Muscle layer of colon (tissue), 2 donors: ENCODE measurements around the gene FLT3LG.

ENCODE experiments used
- H3K27ac ChIP-seq: one replicate; pipeline ENCODE4 v1.7.0; 2013; ENCODE audit warnings: low read depth, mild to moderate bottlenecking, low read length, moderate library complexity
- H3K27me3 ChIP-seq, 2 donors: one replicate each; pipeline ENCODE4 v1.7.0; 2013; ENCODE audit warnings: low read length in 2 of 2, mild to moderate bottlenecking in 2 of 2; ENCODE audit not compliant: insufficient read depth in 2 of 2, control insufficient read depth in 1 of 2
- H3K36me3 ChIP-seq: one replicate; pipeline ENCODE4 v1.7.0; 2013; ENCODE audit warnings: mild to moderate bottlenecking, low read length; ENCODE audit not compliant: insufficient read depth
- H3K4me1 ChIP-seq: one replicate; pipeline ENCODE4 v1.7.0; 2013; ENCODE audit warnings: mild to moderate bottlenecking, low read length; ENCODE audit not compliant: insufficient read depth
- H3K4me3 ChIP-seq, 2 donors: one replicate each; pipeline ENCODE4 v1.7.0; 2013; ENCODE audit warnings: low read length in 2 of 2, low read depth in 1 of 2, mild to moderate bottlenecking in 1 of 2, moderate library complexity in 1 of 2
- H3K9ac ChIP-seq: one replicate; pipeline ENCODE4 v1.7.0; 2013; ENCODE audit warnings: low read length
- H3K9me3 ChIP-seq: one replicate; pipeline ENCODE4 v1.7.0; 2013; ENCODE audit warnings: mild to moderate bottlenecking, low read length
- donor health status: abdominal sarcoma.
- donor health status: Adenocarcinoma of cecum.

Gene FLT3LG

DNA sequence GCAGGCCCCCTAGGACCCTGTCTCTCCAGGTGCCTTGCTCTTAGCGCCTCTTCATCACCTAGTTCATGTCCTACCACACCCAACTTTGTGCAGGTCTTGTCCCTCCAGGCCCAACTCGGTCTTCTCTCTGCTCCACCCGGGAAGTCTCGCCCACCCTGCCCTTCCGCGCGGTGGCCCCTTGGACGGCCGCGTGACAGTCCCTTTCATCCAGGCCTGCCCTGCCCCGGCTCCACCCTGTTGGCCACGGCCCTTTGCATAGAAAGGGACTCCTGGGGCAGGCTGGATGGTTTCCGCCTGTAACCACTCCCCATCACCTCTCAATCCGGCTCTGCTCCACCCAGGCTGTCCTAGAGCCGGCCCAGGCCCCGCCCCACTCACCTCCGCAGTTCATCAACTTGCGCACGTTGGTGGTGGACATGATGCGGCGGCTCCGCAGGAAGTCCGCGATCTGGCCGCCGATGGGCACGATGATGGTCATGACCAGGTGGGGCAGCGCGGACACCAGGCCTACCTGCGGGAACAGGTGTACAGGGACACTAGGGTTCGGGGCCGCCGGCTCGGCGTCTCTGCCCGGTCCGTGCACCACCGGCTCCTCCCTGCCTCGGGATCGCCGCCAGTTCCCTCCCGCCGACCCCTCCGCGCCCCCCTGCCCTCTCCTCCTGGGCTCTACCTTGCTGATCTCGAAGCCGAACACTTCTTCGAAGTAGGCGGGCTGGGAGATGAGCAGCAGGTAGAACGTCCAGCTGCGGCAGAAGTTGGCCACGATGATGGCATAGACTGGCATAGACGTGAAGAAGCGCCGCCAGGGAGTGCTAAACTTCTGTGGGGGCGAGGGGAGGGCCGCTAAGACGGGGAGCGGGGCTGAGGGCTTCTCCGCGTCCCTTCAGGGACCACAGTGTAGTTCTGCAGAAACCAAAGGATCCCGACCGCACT lies 41.6 kb upstream of the FLT3LG start:
- H3K9ac ChIP-seq, result no peak overlapping the region
- H3K4me3 ChIP-seq, result no peak overlapping the region
- peaks cover 8% of the 10 kb centered on the region for H3K4me1 ChIP-seq
- H3K9me3 ChIP-seq, result no peaks in the 10 kb centered on the region
- H3K36me3 ChIP-seq, result no peaks in the 10 kb centered on the region
- peaks cover 43 to 94% of the 10 kb centered on the region in 2 donors for H3K27me3 ChIP-seq
- no peak overlapping the region for H3K27ac ChIP-seq

DNA sequence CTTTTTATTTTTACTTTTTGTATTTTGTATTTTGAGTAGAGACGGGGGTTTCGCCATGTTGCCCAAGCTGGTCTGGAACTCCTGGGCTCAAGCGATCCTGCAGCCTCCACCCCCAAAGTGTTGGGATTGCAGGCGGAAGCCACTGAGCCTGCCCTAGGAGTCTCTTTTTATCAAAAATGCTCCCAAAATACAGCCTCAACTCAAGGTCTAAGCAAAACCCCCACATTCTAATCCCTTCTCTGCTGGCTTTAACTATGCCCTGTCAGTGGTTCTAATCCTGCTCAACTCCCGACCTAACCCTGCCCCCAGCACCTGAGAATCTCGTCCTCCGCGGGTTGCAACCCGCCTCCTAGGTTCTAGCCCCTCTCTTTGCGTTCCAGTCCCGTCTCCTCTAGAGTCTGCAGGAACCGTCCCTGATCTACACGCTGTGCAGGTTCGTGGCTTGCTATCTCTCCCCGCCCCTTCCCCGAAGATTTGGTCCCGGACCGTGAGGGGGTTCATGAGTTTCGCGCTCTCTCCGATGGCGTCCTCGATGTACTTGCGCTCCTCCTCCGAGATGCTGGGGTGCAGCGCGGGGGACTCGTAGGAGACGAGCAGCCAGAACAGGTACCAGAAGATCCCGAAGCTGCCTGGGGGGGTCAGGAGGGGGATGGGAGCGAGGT lies 40.6 kb upstream of the FLT3LG start:
- no peaks in the 10 kb centered on the region for H3K36me3 ChIP-seq
- no peak overlapping the region for H3K27ac ChIP-seq
- H3K4me3 ChIP-seq, result no peak overlapping the region
- no peaks in the 10 kb centered on the region for H3K9me3 ChIP-seq
- peaks cover 37 to 94% of the 10 kb centered on the region in 2 donors for H3K27me3 ChIP-seq
- H3K9ac ChIP-seq, result no peak overlapping the region
- H3K4me1 ChIP-seq, result peaks cover 3% of the 10 kb centered on the region

DNA sequence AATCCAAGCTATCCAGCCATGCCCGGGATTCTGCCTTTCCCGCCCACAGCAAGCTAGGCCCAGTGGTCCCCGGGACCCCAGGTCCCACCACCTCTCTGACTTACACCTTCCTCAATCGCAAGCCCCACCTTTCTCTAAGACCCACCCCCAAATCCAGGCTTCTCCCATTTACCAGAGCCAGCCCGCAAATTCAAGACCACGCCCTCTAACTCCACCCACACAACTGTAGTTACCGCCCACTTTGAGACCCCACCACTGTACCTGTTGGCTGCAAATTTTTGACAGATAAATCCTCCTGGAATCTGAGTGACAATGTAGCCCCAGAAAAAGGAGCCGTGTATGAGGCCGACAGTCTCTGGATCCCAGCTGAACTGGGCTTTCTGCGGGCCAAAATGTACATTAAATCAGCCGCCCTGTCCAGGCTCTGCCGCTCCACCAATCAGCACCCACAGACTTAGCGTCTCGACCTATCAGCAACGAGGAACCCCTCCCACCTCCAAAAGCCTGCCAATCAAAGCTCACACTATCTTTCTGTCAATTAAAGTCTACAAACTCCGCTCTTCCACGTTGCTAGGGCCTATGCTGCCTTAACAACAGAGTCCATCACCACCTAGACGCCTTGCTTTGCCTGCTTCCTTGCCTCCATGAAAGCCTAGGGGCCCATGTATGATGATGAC lies 39.0 kb upstream of the FLT3LG start:
- Histone ChIP-seq H3K27me3 (peaks cover 41 to 97% of the 10 kb centered on the region in 2 donors), H3K4me3 (no peak overlapping the region)

DNA sequence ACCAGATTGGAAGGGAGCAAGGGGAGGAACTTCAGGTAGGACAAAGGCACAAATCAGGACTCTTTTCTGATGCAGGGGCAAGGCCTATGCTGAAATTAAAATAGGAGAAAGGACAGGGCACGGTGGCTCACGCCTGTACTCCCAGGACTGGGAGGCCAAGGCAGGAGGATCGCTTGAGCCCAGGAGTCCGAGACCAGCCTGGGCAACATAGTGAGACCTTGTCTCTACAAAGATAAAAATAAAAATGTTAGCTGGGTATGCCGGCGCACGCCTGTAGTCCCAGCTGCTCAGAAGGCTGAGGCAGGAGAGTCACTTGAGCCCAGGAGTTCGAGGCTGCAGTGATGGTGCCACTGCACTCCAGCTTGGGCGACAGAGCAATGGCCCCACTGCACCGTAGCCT lies 38.3 kb upstream of the FLT3LG start:
- H3K9ac ChIP-seq, result no peak overlapping the region
- H3K9me3 ChIP-seq, result no peaks in the 10 kb centered on the region
- no peak overlapping the region for H3K4me3 ChIP-seq
- peaks cover 46 to 98% of the 10 kb centered on the region in 2 donors for H3K27me3 ChIP-seq
- no peaks in the 10 kb centered on the region for H3K36me3 ChIP-seq
- H3K27ac ChIP-seq, result no peak overlapping the region
- H3K4me1 ChIP-seq, result no peaks in the 10 kb centered on the region

More for the DNA sequence above, 39.0 kb upstream of the FLT3LG start:
- Histone ChIP-seq H3K36me3 (no peaks in the 10 kb centered on the region), H3K4me1 (no peaks in the 10 kb centered on the region), H3K9ac (no peak overlapping the region), H3K27ac (no peak overlapping the region), H3K9me3 (no peaks in the 10 kb centered on the region)

DNA sequence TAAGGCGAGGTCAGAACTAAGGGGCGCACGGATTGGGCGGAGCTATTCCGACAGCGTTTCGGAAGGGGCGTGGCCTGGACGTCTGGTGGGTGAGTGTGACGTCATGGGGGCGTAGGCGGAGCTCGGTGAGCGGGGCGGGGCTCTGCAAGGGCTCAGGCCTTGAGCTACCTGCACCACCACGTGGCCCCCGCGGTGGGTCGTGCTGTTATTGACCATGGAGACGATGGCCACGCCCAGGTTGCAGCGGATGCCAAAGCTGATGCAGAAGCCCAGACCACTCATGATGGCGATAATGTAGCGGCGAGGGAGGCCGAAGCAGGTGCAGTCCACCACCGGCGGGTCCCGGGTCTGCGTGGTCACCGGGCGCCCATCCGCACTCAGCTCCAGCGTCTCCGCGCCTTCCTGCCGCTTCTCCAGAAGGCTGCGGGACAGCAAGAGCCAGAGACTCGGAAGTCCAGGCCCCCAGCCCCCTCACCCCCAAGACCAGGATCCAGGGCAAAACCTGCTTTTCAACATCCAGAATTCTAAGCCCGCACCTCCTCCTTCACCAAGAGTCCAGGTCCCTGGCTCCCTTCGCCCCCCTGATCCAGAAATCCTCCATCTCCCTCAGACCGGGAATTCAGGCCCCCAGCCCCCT lies 37.5 kb upstream of the FLT3LG start:
- Histone ChIP-seq H3K9ac (no peak overlapping the region), H3K36me3 (no peaks in the 10 kb centered on the region), H3K4me3 (no peak overlapping the region), H3K4me1 (no peaks in the 10 kb centered on the region), H3K27me3 (peaks cover 48 to 94% of the 10 kb centered on the region in 2 donors), H3K27ac (no peak overlapping the region), H3K9me3 (no peaks in the 10 kb centered on the region)

DNA sequence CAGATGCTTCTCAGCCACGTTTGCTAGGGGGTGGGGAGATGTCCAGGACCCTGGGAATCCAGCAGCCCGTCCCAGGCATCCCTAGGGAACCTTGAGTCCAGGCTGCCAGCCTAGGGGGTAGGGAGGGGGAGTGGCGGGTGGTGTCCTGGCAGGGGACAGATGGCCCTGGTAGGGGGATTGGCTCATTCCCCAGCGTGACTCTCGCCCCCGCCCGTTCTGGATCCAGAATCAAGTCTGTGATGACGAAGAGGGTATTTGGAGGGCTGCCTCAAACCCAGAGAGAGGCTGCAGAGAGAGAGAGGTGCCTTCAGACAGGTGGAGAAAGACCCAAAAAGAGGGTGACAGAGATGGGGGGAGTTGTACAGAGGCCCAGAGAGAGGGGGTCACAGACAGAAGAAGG lies 36.8 kb upstream of the FLT3LG start:
- Histone ChIP-seq H3K27me3 (peaks cover 49 to 94% of the 10 kb centered on the region in 2 donors), H3K36me3 (no peaks in the 10 kb centered on the region), H3K4me3 (no peak overlapping the region), H3K9ac (no peak overlapping the region), H3K27ac (no peak overlapping the region), H3K4me1 (no peaks in the 10 kb centered on the region), H3K9me3 (no peaks in the 10 kb centered on the region)

DNA sequence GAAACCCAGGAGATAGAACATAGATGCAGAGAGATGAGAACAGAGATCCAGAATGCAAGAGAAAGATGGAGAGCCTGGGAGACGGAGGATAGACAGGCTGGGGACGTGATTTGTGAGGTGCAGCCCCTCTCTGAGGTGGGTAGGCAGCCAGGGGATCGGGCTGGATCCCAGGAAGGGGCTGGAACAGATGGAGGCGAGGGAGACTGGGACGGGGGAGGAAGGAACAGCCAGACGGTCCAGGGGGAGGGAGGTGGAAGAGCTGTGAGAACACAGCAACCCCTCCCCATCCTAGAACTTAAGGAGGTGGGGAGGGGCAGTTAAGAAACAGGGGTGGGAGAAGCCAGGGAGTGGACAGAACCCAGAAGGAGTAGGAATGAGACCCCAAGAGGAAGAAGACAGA lies 35.8 kb upstream of the FLT3LG start:
- Histone ChIP-seq H3K27ac (no peak overlapping the region), H3K27me3 (peaks cover 48 to 94% of the 10 kb centered on the region in 2 donors), H3K9ac (no peak overlapping the region), H3K4me3 (no peak overlapping the region), H3K4me1 (no peaks in the 10 kb centered on the region), H3K9me3 (no peaks in the 10 kb centered on the region), H3K36me3 (no peaks in the 10 kb centered on the region)

DNA sequence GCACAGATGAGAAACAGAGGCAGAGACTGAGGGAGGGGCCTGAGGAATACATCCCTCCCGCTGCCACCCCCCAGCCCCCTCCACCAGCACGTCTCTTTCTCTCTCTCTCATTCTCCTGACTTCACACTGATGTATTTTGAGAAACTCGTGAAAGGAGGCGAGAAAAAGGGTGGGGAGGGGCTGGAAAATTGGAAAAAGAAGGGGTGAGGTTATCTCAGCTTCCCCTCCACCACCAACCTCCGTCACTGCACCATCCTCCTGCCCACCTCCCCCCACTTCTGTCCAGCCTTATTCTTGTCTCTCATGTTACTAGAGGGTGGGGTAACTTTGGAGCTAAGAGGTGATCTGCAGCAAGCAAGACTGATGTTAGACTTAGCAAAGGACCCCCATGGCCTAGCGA lies 34.2 kb upstream of the FLT3LG start:
- H3K9me3 ChIP-seq, result no peaks in the 10 kb centered on the region
- H3K27me3 ChIP-seq, result peaks cover 32 to 80% of the 10 kb centered on the region in 2 donors
- H3K4me1 ChIP-seq, result no peaks in the 10 kb centered on the region
- H3K36me3 ChIP-seq, result no peaks in the 10 kb centered on the region
- H3K9ac ChIP-seq, result no peak overlapping the region
- no peak overlapping the region for H3K27ac ChIP-seq
- no peak overlapping the region for H3K4me3 ChIP-seq

DNA sequence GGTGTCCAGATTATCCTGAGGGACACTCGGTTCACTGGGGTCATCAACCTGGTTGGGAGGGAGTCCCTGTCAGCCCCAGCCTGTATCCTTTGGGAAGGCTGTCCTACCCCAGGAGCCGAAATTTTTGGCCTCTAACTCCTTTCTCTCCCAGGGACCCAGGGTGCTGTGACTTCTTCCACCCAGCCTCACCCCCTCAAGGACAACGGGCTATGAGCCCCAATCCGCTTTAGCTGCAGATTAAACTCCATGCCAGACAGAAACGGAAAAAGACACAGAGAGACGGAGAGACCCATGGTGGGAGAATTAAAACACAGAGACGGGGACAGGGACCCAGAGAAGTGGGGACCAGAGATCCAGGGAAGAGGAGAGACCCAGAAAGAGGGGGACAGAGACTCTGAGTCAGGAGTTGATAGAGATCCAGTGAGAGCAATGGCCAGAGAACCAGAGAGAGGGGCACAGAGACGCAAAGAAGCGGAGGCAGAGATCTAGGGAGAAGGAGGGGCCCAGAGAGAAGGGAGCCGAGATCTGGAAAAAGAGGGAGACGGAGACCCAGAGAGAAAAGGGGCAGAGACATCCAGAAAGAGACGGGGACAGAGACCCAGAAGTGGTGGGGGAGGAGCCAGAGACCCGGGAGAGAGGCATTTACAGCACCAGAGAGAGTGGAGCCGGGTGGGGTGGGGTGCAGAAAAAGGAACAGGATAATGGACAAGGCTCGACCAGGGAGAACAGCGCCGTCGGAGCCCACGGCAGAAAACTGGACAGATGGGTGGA lies 33.4 kb upstream of the FLT3LG start:
- Histone ChIP-seq H3K27ac (no peak overlapping the region), H3K9me3 (no peaks in the 10 kb centered on the region), H3K4me1 (no peaks in the 10 kb centered on the region), H3K9ac (no peak overlapping the region), H3K27me3 (peaks cover 27 to 72% of the 10 kb centered on the region in 2 donors), H3K36me3 (no peaks in the 10 kb centered on the region), H3K4me3 (no peak overlapping the region)

DNA sequence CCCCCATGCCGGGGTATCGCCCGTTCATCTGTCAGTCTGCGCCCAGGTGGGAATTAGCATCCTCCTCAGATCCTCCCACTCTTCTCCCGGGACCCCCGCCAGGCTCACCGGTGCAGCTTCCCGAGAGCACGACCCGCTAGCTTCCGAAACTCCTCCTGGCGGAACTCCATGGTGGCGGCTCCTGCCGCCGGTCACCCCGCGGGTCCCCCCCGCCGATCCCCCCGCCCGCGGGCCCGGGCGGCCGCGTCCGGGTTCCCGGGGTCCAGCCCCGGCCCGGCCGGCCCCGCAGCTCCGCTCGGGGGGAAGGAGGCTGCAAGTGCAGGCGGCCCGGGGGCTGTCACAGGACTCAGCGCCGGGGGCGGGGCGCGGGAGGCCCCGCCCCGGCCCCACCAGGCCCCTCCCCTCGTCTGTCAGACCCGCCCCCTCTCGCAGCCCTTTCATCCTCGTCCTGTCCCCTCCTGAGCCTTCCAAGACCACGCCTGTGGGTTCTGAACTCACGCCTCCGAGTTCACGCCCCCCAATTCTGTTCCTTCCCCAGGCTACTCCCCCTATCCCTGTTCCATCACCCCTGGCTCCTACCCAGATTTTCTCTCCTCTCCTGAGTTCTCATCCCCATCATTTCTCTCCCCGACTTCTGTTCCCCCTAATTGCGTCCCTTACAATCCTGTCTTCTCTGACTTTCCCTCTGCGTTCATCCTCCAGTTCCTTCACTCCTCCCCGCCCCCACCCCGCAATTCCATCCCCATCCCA lies 32.6 kb upstream of the FLT3LG start, which contains the start of gene SLC17A7:
TSS of gene SLC17A7 (minus strand) at position 318 of the 750 bp plus-strand sequence. CDS start at position 170, 148 bp downstream.
- H3K27ac ChIP-seq, result no peak within 1 kb of the TSS
- H3K9me3 ChIP-seq, result no peaks in the 10 kb centered on the region
- H3K4me3 ChIP-seq, result no peak within 1 kb of the TSS
- H3K27me3 ChIP-seq, result peaks cover 23 to 65% of the 10 kb centered on the region in 2 donors
- no peaks in the 10 kb centered on the region for H3K4me1 ChIP-seq
- H3K36me3 ChIP-seq, result peaks cover under 1% of the 10 kb centered on the region
- no peak within 1 kb of the TSS for H3K9ac ChIP-seq
